SK-N-MC (cell line): ENCODE measurements around the gene H6PD.

Source experiments
- DNase-seq: peaks from one replicate; pipeline ENCODE4 v3.0.0-alpha.2; 2011; ENCODE audit warnings: low read depth, low spot score
- H3K27ac ChIP-seq: fragments of 200-600 bp; sonication (generic); 2 replicates; pipeline ENCODE4 v1.5.1; 2016; ENCODE audit warnings: mixed run types
- H3K36me3 ChIP-seq: fragments of 200-600 bp; sonication (generic); 2 replicates; pipeline ENCODE4 v1.6.1; 2017; ENCODE audit warnings: antibody characterized with exemption, low read length, mixed read lengths; ENCODE audit not compliant: insufficient read depth
- H3K4me3 ChIP-seq: fragments of 200-600 bp; sonication (generic); 2 replicates; pipeline ENCODE4 v1.5.1; 2016
- H3K9ac ChIP-seq: fragments of 200-600 bp; sonication (generic); 2 replicates; pipeline ENCODE4 v1.8.0; 2017; ENCODE audit warnings: mixed run types, mixed read lengths; ENCODE audit not compliant: insufficient read length
- H3K9me3 ChIP-seq: fragments of 200-600 bp; sonication (generic); 2 replicates; pipeline ENCODE4 v1.6.1; 2017; ENCODE audit warnings: low read depth, mild to moderate bottlenecking, antibody characterized with exemption, low read length, moderate library complexity, mixed read lengths
- EZH2 ChIP-seq: fragments of 200-600 bp; sonication (generic); IDR thresholded peaks from one replicate; pipeline ENCODE4 v1.6.1; 2017; ENCODE audit warnings: antibody characterized with exemption
- FOXP2 ChIP-seq: optimal IDR thresholded peaks from 2 replicates; pipeline ENCODE3; 2011; ENCODE audit warnings: mild to moderate bottlenecking, moderate library complexity; ENCODE audit not compliant: insufficient read depth; ENCODE audit errors: extremely low read length, control extremely low read depth
- POLR2AphosphoS5 ChIP-seq: IDR thresholded peaks from 2 replicates; pipeline ENCODE4 v1.6.1; 2012; ENCODE audit warnings: mild to moderate bottlenecking, low read depth, low read length, borderline replicate concordance

Gene H6PD

DNA sequence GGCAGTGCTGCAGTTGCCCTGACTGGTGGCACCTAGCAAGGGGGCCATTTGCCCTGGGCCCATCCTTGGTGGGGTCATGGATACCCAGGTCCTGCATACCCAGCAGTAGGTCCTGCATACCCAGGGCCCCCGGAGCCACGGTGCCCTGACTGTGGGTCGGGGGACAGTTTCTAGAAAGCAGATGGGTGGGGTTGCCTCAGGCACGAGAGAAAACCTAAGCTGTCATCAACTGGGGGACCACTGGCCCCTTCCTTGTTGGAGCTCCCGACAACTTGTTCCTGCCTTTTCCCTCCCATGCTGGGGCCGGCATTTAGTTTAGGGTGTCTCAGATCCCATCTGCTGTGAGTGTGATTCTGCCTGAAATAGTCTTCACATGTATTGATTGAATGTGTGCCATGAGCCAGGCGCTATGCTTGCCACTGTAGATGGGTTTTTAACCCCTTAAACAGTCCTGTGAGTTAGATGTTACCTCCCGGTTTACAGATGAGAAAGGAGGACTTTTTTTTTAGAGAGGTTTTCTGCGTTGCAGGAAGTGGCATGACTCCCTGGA is 73.7 kb downstream of the H6PD start:
- Histone ChIP-seq H3K36me3 (no peaks in the 10 kb centered on the region), H3K4me3 (no peak overlapping the region), H3K9ac (no peak overlapping the region), H3K9me3 (no peaks in the 10 kb centered on the region), H3K27ac (no peak overlapping the region)
- TF ChIP-seq EZH2 = no peak
- no peak for TF ChIP-seq POLR2AphosphoS5
- no peak for TF ChIP-seq FOXP2
- DNase-seq = no peak

DNA sequence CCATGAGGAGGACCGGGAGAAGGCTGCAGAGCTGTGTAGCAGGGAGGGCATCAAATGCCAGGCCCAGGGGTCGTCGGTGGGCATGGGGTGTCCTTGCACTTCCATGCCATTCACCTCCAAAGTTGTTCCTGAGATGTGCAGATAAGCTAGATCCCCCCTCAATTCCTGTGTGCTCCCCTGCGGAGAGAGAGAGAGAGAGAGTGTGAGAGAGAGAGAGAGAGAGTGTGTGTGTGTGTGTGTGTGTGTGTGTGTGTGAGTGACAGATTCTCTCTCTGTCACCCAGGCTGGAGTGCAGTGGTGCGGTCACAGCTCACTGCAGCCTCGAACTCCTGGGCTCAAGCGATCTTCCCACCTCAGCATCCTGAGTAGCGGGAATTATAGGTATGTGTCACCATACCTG is 74.5 kb downstream of the H6PD start:
- TF ChIP-seq EZH2 (no peak), FOXP2 (no peak), POLR2AphosphoS5 (no peak)
- H3K4me3 ChIP-seq = no peak overlapping the region
- no peaks in the 10 kb centered on the region for H3K9me3 ChIP-seq
- no peaks in the 10 kb centered on the region for H3K36me3 ChIP-seq
- H3K27ac ChIP-seq = no peak overlapping the region
- H3K9ac ChIP-seq = no peak overlapping the region
- DNase-seq = no peak

DNA sequence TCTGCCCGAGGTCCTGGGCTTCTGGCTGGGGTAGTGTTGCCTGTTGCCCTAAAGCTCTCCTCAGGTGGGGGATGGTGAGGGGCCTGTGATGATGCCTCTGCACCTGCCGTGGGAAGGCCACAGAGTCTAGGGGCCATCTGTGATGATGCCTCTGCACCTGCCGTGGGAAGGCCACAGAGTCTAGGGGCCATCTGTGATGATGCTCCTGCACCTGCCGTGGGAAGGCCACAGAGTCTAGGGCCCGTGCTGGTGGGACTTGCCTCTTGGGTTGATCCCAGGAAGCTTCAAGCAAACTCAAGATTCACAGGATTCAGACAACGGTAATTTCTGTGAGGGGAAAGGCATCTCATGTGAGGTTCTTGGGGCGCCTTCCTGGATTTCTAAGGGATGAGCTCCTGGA is 75.4 kb downstream of the H6PD start:
- H3K9me3 ChIP-seq = no peaks in the 10 kb centered on the region
- H3K4me3 ChIP-seq = no peak overlapping the region
- no peak for DNase-seq
- H3K36me3 ChIP-seq = no peaks in the 10 kb centered on the region
- no peak overlapping the region for H3K27ac ChIP-seq
- H3K9ac ChIP-seq = no peak overlapping the region
- no peak for TF ChIP-seq POLR2AphosphoS5
- no peak for TF ChIP-seq FOXP2
- no peak for TF ChIP-seq EZH2

DNA sequence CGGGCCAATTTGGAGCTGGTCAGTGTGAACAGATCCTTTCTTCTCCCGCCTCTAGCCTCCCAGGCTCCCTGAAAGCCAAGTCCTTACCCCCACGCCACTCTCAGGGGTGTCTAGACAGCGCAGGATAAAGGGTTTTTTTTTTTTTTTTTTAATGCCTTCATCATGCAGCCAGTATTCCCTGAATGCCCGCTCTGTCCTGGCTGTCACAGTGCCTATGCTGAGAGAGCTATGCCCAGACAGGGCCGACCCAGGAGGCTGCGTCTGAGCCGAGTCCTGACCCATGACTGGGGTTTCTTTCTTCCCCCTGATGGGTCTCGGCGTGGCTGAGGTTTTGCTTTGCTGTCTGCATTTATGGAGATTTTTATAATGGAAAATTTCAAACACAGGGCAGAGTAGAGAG is 76.5 kb downstream of the H6PD start:
- no peaks in the 10 kb centered on the region for H3K9me3 ChIP-seq
- H3K27ac ChIP-seq = no peak overlapping the region
- no peak for DNase-seq
- TF ChIP-seq EZH2 (no peak), POLR2AphosphoS5 (no peak), FOXP2 (no peak)
- H3K4me3 ChIP-seq = no peak overlapping the region
- no peaks in the 10 kb centered on the region for H3K36me3 ChIP-seq
- H3K9ac ChIP-seq = no peak overlapping the region

DNA sequence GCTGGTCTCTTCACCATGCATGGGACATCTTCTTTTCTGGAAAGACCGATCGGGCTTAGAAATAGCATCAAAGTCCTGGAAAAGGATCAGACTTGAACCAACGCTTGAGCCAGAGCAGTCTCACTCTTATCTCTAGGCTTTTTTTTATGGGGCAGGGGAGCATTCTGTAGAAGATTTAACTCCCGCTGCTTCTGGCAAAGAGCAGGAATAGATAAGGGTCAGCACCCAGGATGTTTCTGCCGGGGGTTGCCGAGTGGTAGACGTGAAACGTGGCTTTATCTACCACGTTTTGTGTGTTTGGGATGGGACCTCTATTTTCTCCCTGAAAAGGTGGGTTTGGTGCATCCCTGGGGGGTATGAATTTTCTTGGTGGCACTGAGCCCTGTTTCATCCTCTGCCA is 76.9 kb downstream of the H6PD start:
- DNase-seq = no peak
- H3K36me3 ChIP-seq = no peaks in the 10 kb centered on the region
- TF ChIP-seq POLR2AphosphoS5 (no peak), EZH2 (no peak), FOXP2 (no peak)
- H3K9ac ChIP-seq = no peak overlapping the region
- H3K9me3 ChIP-seq = no peaks in the 10 kb centered on the region
- H3K4me3 ChIP-seq = no peak overlapping the region
- no peak overlapping the region for H3K27ac ChIP-seq

DNA sequence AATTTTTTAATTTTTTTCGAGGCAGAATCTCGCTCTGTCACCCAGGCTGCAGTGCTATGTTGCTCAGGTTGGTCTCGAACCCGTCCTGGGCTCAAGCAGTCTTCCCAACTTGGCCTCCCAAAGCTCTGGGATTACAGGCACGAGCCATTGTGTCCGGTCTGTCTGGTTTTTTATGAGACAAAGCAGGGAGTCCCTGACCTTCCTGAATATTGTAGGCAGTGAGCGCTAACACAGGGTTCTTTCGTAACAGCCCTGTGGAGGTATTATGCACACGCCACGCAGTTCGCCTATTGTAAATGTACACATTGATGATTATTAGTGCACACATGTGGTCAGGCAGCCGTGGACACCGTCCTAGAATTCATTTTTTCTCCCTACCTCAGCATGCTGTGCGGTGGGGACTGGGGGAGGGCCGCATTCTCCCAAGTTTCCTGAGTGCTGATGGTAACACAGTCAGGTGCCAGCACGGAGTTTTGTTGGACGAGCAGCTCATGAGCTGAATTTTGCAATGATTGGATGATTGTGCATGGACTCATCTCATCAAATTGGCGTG is 77.7 kb downstream of the H6PD start:
- TF ChIP-seq FOXP2 (no peak), EZH2 (no peak), POLR2AphosphoS5 (no peak)
- Histone ChIP-seq H3K36me3 (no peaks in the 10 kb centered on the region), H3K27ac (no peak overlapping the region), H3K9ac (no peak overlapping the region), H3K4me3 (no peak overlapping the region), H3K9me3 (no peaks in the 10 kb centered on the region)
- no peak for DNase-seq

DNA sequence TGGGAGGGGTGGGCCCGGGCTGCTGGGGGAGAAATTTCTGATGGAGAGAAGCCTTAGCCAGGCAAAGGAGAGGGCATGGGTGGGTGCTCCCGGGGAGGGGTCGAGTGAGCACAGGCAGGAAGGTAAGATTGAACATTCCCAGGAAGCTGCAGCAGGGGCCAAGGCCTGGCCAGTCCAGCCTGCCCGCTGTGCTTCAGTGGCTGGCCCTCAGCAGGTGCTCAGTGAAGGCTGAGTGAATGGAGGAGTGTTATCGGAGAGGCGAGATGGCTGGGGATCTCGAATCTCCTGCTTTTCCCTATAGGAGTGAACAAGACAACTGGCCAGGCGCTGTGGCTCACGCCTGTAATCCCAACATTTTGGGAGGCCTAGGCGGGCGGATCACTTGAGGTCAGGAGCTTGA is 79.0 kb downstream of the H6PD start:
- TF ChIP-seq EZH2 = no peak
- TF ChIP-seq FOXP2 = no peak
- TF ChIP-seq POLR2AphosphoS5 = no peak
- Histone ChIP-seq H3K9me3 (no peaks in the 10 kb centered on the region), H3K36me3 (no peaks in the 10 kb centered on the region), H3K4me3 (no peak overlapping the region), H3K9ac (no peak overlapping the region), H3K27ac (no peak overlapping the region)
- no peak for DNase-seq

DNA sequence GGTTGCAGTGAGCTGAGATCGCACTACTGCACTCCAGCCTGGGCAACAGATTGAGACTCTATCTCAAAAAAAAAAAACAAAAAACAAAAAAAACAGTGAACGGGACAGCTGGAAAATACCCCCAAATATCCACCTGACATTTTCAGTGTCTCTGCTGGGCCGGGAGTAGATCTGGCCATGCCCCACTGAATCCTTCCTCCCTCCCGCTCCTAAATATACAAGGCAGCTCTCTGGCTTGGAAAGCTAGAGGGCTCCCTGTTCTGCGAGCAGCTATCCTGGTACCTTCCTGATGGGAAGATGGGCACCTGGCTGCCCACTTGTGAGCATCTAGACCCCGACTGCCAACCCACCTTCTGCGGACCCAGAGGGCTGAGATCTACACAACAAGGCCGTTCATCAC is 79.5 kb downstream of the H6PD start:
- no peaks in the 10 kb centered on the region for H3K36me3 ChIP-seq
- no peak overlapping the region for H3K9ac ChIP-seq
- H3K9me3 ChIP-seq = no peaks in the 10 kb centered on the region
- no peak overlapping the region for H3K4me3 ChIP-seq
- TF ChIP-seq EZH2 (no peak), POLR2AphosphoS5 (no peak), FOXP2 (no peak)
- no peak for DNase-seq
- H3K27ac ChIP-seq = no peak overlapping the region

DNA sequence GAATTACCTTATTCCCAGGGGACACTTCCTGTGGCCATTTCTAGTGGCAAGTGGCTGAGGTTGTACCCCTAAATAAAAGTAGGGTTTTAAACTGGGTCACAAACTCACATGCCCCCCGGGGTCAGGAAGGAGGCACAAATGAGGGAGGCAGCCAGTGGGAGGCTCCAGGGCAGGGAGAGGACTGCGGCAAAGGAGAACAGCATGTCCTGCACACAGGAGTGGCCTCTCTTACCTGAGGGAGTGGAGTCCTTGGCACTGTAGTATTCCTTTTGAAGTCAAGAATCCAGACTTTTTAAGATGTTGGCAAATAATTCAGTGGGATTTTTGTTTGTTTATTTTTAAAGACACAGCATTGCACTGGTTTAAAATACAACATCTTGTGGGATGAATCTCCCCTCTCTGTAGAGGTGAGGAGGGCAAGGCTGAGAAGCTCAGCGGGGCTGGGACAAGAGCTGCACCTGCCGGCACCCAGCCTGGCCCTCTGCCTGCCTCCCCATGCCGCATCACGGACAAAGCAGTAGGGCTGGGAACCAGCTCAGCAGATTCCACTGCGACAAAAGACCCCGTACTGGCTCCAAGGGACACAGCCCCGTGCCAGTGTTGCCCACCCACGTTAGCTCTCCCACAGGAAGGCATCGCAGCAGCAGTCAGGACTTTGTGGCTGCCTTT is 80.3 kb downstream of the H6PD start:
- TF ChIP-seq FOXP2 (no peak), EZH2 (no peak), POLR2AphosphoS5 (no peak)
- no peak for DNase-seq
- Histone ChIP-seq H3K9ac (no peak overlapping the region), H3K27ac (no peak overlapping the region), H3K9me3 (no peaks in the 10 kb centered on the region), H3K36me3 (no peaks in the 10 kb centered on the region), H3K4me3 (no peak overlapping the region)
